SJSA1 (cell line): Measurements from ENCODE around the gene RP2. TPM values are rescaled to one million over a fixed set of nuclear protein-coding genes. Genes with fewer than 3 reads are reported as not detected.
A peak's percentile ranks its signal among the peaks of the same experiment; 100 is the strongest.

Experiments
- DNase-seq, 2 experiments: peaks; one replicate each; pipeline ENCODE4 v3.0.0-alpha.2; 2015 to 2020; ENCODE audit warnings: low spot score in 2 of 2, low read depth in 1 of 2
- H3K27ac ChIP-seq: fragments of 250-450 bp; sonication (Bioruptor Pico); 2 replicates; pipeline ENCODE4 v1.5.1; 2020; ENCODE audit warnings: mild to moderate bottlenecking, moderate library complexity
- H3K27me3 ChIP-seq: fragments of 250-450 bp; sonication (Bioruptor Pico); replicated peaks from 2 replicates; pipeline ENCODE4 v1.5.1; 2020; ENCODE audit warnings: mild to moderate bottlenecking, moderate library complexity
- H3K36me3 ChIP-seq: fragments of 250-450 bp; sonication (Bioruptor Pico); 2 replicates; pipeline ENCODE4 v1.5.1; 2020; ENCODE audit warnings: mild to moderate bottlenecking
- H3K4me1 ChIP-seq: fragments of 250-450 bp; sonication (Bioruptor Pico); replicated peaks from 2 replicates; pipeline ENCODE4 v1.6.1; 2021; ENCODE audit warnings: mild to moderate bottlenecking
- H3K4me3 ChIP-seq: fragments of 250-450 bp; sonication (Bioruptor Pico); 2 replicates; pipeline ENCODE4 v1.5.1; 2020; ENCODE audit warnings: mild to moderate bottlenecking
- H3K9me3 ChIP-seq: fragments of 250-450 bp; sonication (Bioruptor Pico); replicated peaks from 2 replicates; pipeline ENCODE4 v1.5.1; 2020; ENCODE audit warnings: mild to moderate bottlenecking
- total RNA-seq: library from RNA; depleted of rRNA; stranded (reverse); fragments of >200 nt; shearing (Covaris generic); gene quantifications from 2 replicates; pipeline ENCODE4 v1.2.3, GENCODE V29; 2014

Gene RP2
- total RNA-seq, 1 experiment from 2014 or later: 40.6 TPM

- Histone ChIP-seq H3K27me3 (no peaks in the 10 kb centered on the region), H3K27ac (no peak overlapping the region), H3K36me3 (no peaks in the 10 kb centered on the region), H3K9me3 (no peaks in the 10 kb centered on the region), H3K4me3 (no peak overlapping the region), H3K4me1 (no peaks in the 10 kb centered on the region)
- DNase-seq: no peak
These were observed 16.3 kb upstream of the RP2 start for GRCh38 chrX:46820391-46821100.

GRCh38 chrX:46823481-46823880, 13.4 kb upstream of the RP2 start:
- Histone ChIP-seq H3K27me3 (no peaks in the 10 kb centered on the region), H3K27ac (no peak overlapping the region), H3K4me3 (no peak overlapping the region), H3K36me3 (no peaks in the 10 kb centered on the region), H3K4me1 (no peaks in the 10 kb centered on the region), H3K9me3 (no peaks in the 10 kb centered on the region)
- DNase-seq: no peak

- no peaks in the 10 kb centered on the region for H3K27me3 ChIP-seq
- no peak for DNase-seq
- H3K36me3 ChIP-seq: no peaks in the 10 kb centered on the region
- no peak overlapping the region for H3K27ac ChIP-seq
- H3K4me3 ChIP-seq: no peak overlapping the region
- no peaks in the 10 kb centered on the region for H3K4me1 ChIP-seq
- H3K9me3 ChIP-seq: no peaks in the 10 kb centered on the region
These were observed 5.0 kb upstream of the RP2 start for GRCh38 chrX:46831765-46832327.

DNA sequence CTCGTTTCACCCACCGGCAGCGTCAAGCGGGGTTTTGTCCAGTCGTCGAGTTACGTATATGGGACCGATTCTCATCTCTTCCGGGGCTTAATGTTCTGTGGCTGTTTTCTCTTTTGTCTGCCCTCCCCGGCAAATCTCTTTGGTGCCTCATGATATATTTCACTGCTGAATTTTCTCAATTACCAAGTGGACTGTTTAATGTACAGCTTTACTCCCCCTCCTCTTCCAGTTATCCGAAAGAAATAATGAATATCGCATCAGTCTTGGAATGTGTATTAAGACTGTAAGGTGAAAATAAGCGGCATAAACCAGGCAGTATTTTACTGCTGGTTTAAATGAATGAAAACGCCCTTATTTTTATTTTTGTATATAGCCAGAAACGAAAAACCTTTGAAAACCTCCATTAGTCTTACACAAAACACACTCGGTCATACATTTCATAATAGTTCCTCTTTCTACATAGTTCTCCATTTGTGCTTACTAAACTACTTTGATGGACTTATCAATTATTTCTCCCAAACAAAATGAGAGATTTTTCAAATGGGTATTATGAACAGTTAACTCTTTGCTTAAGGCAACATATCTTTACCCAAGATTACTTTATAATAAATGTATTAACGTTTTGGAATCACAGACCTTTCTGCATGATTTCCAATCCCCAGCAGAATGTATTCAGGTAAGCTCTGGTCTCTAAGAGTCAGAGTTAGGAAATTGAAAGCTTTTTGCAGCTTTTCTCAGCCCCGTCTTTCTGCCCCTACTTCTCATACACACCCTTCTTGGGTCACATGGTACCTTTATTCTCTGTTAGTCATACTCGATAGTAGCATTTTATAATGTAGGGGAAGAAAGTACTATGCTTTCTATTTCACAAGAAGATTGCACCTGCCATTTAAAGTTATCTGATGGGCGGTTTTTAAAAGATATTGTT, 979 bp downstream of the RP2 start:
- Histone ChIP-seq H3K36me3 (peaks cover 4% of the 10 kb centered on the region), H3K4me3 (peak overlapping the region; percentile 69), H3K9me3 (no peaks in the 10 kb centered on the region), H3K27ac (peak overlapping the region; percentile 96), H3K27me3 (no peaks in the 10 kb centered on the region), H3K4me1 (peaks cover 21% of the 10 kb centered on the region)
- DNase-seq: peak in 1 of 2 experiments; percentile 21

- peak overlapping the region; percentile 96 for H3K27ac ChIP-seq
- H3K4me3 ChIP-seq: peak overlapping the region; percentile 69
- H3K36me3 ChIP-seq: peaks cover 4% of the 10 kb centered on the region
- no peaks in the 10 kb centered on the region for H3K9me3 ChIP-seq
- H3K4me1 ChIP-seq: peaks cover 21% of the 10 kb centered on the region
- no peaks in the 10 kb centered on the region for H3K27me3 ChIP-seq
- peak in 1 of 2 experiments; percentile 12 for DNase-seq
These were observed 1.6 kb downstream of the RP2 start for GRCh38 chrX:46838486-46838870.

GRCh38 chrX:46838974-46839480, 2.2 kb downstream of the RP2 start:
- Histone ChIP-seq H3K9me3 (no peaks in the 10 kb centered on the region), H3K4me1 (peaks cover 21% of the 10 kb centered on the region), H3K36me3 (peaks cover 4% of the 10 kb centered on the region), H3K27me3 (no peaks in the 10 kb centered on the region), H3K4me3 (no peak overlapping the region), H3K27ac (peak overlapping the region; percentile 96)
- DNase-seq: peak in 1 of 2 experiments; percentile 35

DNA sequence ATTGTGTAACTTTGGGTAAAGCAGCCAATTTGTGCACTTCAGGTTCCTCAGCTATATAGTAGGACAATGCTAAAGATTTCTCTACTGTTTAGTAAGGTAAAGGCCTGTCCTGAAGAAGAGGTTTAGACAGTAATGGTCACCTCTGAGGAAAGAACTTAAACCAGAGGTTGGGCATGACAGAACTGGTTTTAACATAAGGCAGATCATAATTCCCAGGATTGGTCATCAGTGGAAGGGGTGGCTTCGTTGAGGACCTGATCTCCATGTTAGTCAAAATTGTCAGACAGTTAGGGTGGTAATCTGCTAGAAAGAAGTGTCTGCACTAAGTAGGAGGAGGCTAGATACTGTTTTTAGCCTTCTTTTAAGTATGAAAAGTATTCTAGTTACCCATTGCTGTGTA, 4.1 kb downstream of the RP2 start:
- no peaks in the 10 kb centered on the region for H3K27me3 ChIP-seq
- DNase-seq: no peak
- no peak overlapping the region for H3K4me3 ChIP-seq
- H3K27ac ChIP-seq: peak overlapping the region; percentile 96
- H3K9me3 ChIP-seq: no peaks in the 10 kb centered on the region
- peaks cover 4% of the 10 kb centered on the region for H3K36me3 ChIP-seq
- H3K4me1 ChIP-seq: peaks cover 21% of the 10 kb centered on the region

DNA sequence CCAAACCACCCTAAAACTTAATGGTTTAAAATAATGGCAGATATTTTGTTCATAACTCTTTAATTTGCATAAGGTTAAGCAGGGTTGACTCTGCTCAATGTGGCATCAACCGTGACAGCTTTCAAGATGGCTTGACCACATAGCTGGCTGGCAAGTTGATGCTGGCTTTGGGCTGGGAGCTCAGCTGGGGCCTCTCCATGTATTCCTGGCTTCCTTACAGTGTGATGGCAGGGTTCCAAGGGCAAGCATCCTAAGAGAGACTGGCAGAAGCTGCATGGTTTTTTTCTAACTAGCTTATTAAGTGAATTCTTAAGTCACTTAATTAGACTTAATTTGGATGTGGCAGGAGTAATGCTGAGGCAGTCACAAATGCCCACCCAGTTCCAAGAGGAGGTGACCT, 4.5 kb downstream of the RP2 start:
- Histone ChIP-seq H3K4me3 (no peak overlapping the region), H3K4me1 (peaks cover 21% of the 10 kb centered on the region), H3K27me3 (no peaks in the 10 kb centered on the region), H3K27ac (peak overlapping the region; percentile 96; the same call in 1 of the 2 replicates), H3K9me3 (no peaks in the 10 kb centered on the region), H3K36me3 (peaks cover 4% of the 10 kb centered on the region)
- no peak for DNase-seq

DNA sequence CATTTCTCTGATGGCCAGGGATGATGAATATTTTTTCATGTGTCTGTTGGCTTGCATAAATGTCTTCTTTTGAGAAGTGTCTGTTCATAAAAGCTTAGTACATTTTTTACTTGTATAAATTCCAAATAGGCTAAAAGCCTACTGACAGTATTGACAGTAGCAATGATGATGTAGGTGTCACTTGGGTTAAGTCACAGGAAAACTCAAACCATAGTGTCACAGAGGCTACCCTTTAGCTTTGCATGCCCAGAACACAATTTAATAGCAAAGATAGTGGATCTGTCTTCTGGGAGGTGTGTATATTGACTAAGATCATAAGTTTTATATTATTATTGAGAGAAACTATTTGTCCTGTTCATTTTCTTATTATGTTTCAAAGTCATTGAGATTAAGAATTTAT, 8.1 kb downstream of the RP2 start:
- Histone ChIP-seq H3K27me3 (no peaks in the 10 kb centered on the region), H3K4me3 (no peak overlapping the region), H3K36me3 (no peaks in the 10 kb centered on the region; the same call in 1 of the 2 replicates), H3K4me1 (peaks cover 13% of the 10 kb centered on the region), H3K27ac (no peak overlapping the region), H3K9me3 (no peaks in the 10 kb centered on the region)
- DNase-seq: no peak

GRCh38 chrX:46849933-46850332, 13.1 kb downstream of the RP2 start:
- DNase-seq: no peak
- Histone ChIP-seq H3K4me1 (no peaks in the 10 kb centered on the region), H3K9me3 (no peaks in the 10 kb centered on the region), H3K27me3 (no peaks in the 10 kb centered on the region), H3K27ac (no peak overlapping the region), H3K36me3 (no peaks in the 10 kb centered on the region; the same call in 1 of the 2 replicates), H3K4me3 (no peak overlapping the region)

- DNase-seq: no peak
- Histone ChIP-seq H3K27me3 (no peaks in the 10 kb centered on the region), H3K4me3 (no peak overlapping the region), H3K36me3 (no peaks in the 10 kb centered on the region; the same call in 1 of the 2 replicates), H3K4me1 (no peaks in the 10 kb centered on the region), H3K9me3 (no peaks in the 10 kb centered on the region), H3K27ac (no peak overlapping the region)
These were observed 13.9 kb downstream of the RP2 start for GRCh38 chrX:46850771-46851170.

DNA sequence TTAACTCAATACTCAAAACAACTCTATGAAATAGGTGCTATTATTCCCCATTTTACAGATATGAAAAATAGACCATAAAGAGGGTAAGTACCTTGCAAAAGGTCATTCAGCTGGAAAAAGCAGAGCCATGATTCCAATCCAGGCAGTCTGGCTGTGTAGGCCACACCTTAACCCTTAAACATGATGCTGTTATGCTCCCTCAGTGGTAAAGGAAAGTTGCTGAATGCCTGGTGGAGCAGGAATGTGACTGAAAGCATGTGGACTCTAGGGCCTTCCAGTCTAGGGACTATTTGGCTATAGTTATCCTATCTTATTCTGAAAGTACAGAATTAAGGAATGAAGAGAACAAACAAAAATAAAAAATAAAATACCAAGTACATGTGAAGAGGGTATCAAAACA, 19.6 kb downstream of the RP2 start:
- no peak for DNase-seq
- Histone ChIP-seq H3K27ac (no peak overlapping the region), H3K4me1 (no peaks in the 10 kb centered on the region), H3K4me3 (no peak overlapping the region), H3K36me3 (peaks cover 3% of the 10 kb centered on the region; the same call in 1 of the 2 replicates), H3K9me3 (no peaks in the 10 kb centered on the region), H3K27me3 (no peaks in the 10 kb centered on the region)

- Histone ChIP-seq H3K27me3 (no peaks in the 10 kb centered on the region), H3K9me3 (no peaks in the 10 kb centered on the region), H3K27ac (no peak overlapping the region), H3K36me3 (peaks cover 3% of the 10 kb centered on the region; the same call in 1 of the 2 replicates), H3K4me3 (no peak overlapping the region), H3K4me1 (peaks cover 6% of the 10 kb centered on the region)
- DNase-seq: no peak
These were observed 23.7 kb downstream of the RP2 start for GRCh38 chrX:46860557-46860956.
